K562 (cell line): ENCODE measurements around the gene NUB1. TPM values are rescaled to one million over a fixed set of nuclear protein-coding genes. Genes with fewer than 3 reads are reported as not detected.

ENCODE experiments used
- ATAC-seq: fragments of 200-7000 bp; cut with Tn5 transposase; 3 replicates; pipeline ENCODE4 v1.9.1; 2020; ENCODE audit warnings: moderate library complexity
- BruUV-seq: library from RNA; stranded (reverse); fragments of 400-500 nt; replicated peaks from 2 replicates; lab custom pipeline; 2021; lab: Mats Ljungman, UMichigan
- CTCF ChIA-PET: fragments of 300-600 bp; formaldehyde crosslinking; extraction: SDS; loops from one replicate; lab custom pipeline; 2021; ENCODE audit warnings: low intra/inter-chr PET ratio; lab: Yijun Ruan, JAX
- POLR2A ChIA-PET: fragments of 300-600, 350-650 bp; sonication (Branson Sonifier 250); formaldehyde crosslinking; extraction: SDS; loops from one replicate; lab custom pipeline; 2021; ENCODE audit warnings: antibody characterized with exemption, inconsistent platforms; lab: Yijun Ruan, JAX
- DNase-seq, 4 experiments: peaks; one replicate each; pipeline versions ENCODE4 v3.0.0 to v3.0.0-alpha.2; 2011 to 2018; ENCODE audit warnings: low spot score in 3 of 4, mixed read lengths in 3 of 4; ENCODE audit errors: extremely low read depth in 1 of 4
- FAIRE-seq: peaks from 2 replicates; lab custom pipeline; 2011; peaks lifted over from hg19 to GRCh38; lab: Jason Lieb, UNC
- H2AFZ ChIP-seq: 2 replicates; pipeline ENCODE4 v1.6.0; 2011; ENCODE audit warnings: low read depth, low read length, control low read depth, inconsistent platforms
- H3K27ac ChIP-seq: fragments of 200-600 bp; 3 replicates; pipeline ENCODE4 v1.8.0; 2011; ENCODE audit warnings: low read depth, mild to moderate bottlenecking, control low read depth, inconsistent platforms, low read length, moderate library complexity, mixed read lengths; ENCODE audit errors: extremely low read depth
- H3K27me3 ChIP-seq, 2 experiments: fragments of 300-600 bp in 1 of 2; 2 replicates in 1 of 2; 3 replicates in 1 of 2; pipeline versions ENCODE4 v1.6.0 to v1.8.0; 2011; ENCODE audit warnings: inconsistent platforms in 2 of 2, low read length in 2 of 2, mild to moderate bottlenecking in 1 of 2, mixed read lengths in 1 of 2, moderate library complexity in 1 of 2; ENCODE audit not compliant: control insufficient read depth in 2 of 2, insufficient read depth in 2 of 2
- H3K36me3 ChIP-seq: fragments of 300-600 bp; 3 replicates; pipeline ENCODE4 v1.8.0; 2011; ENCODE audit warnings: mild to moderate bottlenecking, low read length, inconsistent platforms; ENCODE audit not compliant: control insufficient read depth, insufficient read depth
- H3K4me1 ChIP-seq, 2 experiments: fragments of 200-600 bp in 1 of 2; replicated peaks in 1 of 2; 2 replicates in 1 of 2; 3 replicates in 1 of 2; pipeline versions ENCODE4 v1.5.1 to v1.8.0; 2011; ENCODE audit warnings: inconsistent platforms in 2 of 2, low read length in 2 of 2, mild to moderate bottlenecking in 1 of 2, mixed read lengths in 1 of 2, moderate library complexity in 1 of 2; ENCODE audit not compliant: control insufficient read depth in 2 of 2, insufficient read depth in 2 of 2
- H3K4me2 ChIP-seq: 2 replicates; pipeline ENCODE4 v1.6.1; 2011; ENCODE audit warnings: low read length, control low read depth, inconsistent platforms, mixed read lengths; ENCODE audit not compliant: insufficient read depth
- H3K4me3 ChIP-seq: fragments of 200-600 bp; sonication (generic), shearing (Covaris generic); 2 replicates; pipeline ENCODE4 v1.5.1; 2016; ENCODE audit warnings: control low read depth, inconsistent platforms
- H3K79me2 ChIP-seq: fragments of 200-600 bp; 3 replicates; pipeline ENCODE4 v1.8.0; 2011; ENCODE audit warnings: low read length, inconsistent platforms; ENCODE audit not compliant: control insufficient read depth, insufficient read depth
- H3K9ac ChIP-seq, 2 experiments: 2 replicates each; pipeline versions ENCODE4 v1.6.0 to v1.6.1; 2011; ENCODE audit warnings: low read depth in 2 of 2, low read length in 2 of 2, control low read depth in 1 of 2, inconsistent platforms in 1 of 2, mild to moderate bottlenecking in 1 of 2, mixed read lengths in 1 of 2; ENCODE audit not compliant: insufficient read depth in 1 of 2
- H3K9me1 ChIP-seq: one replicate; pipeline ENCODE4 v1.6.0; 2011; ENCODE audit warnings: inconsistent platforms, mild to moderate bottlenecking, low read length, moderate library complexity; ENCODE audit not compliant: control insufficient read depth, insufficient read depth
- H3K9me3 ChIP-seq: replicated peaks from 2 replicates; pipeline ENCODE4 v1.5.1; 2011; ENCODE audit warnings: low read depth, low read length, inconsistent platforms; ENCODE audit not compliant: control insufficient read depth, insufficient read depth
- H4K20me1 ChIP-seq: replicated peaks from 2 replicates; pipeline ENCODE4 v1.6.1; 2011; ENCODE audit warnings: low read length, inconsistent platforms, mixed read lengths; ENCODE audit not compliant: control insufficient read depth, insufficient read depth
- ESRRB ChIP-seq: fragments of 250-450 bp; sonication (Bioruptor Pico); IDR thresholded peaks from 2 replicates; pipeline ENCODE4 v1.5.0; 2020; ENCODE audit warnings: mild to moderate bottlenecking, moderate library complexity, borderline replicate concordance
- POU5F1 ChIP-seq: fragments of 150-350 bp; IDR thresholded peaks from 2 replicates; pipeline ENCODE4 v1.6.1; 2014; ENCODE audit warnings: borderline replicate concordance, low read length, low read depth, mild to moderate bottlenecking; ENCODE audit not compliant: partially characterized antibody
- SRSF7 ChIP-seq: fragments of 200-400 bp; formaldehyde crosslinking; optimal IDR thresholded peaks from 2 replicates; pipeline ENCODE3; 2017; ENCODE audit warnings: mild to moderate bottlenecking, low read depth, low read length
- WGBS: fragments of 100-300 bp; shearing (Covaris generic); methylation state at CpG from one replicate; pipeline ENCODE4 v1.1.6; 2016; ENCODE audit warnings: low coverage, mixed read lengths; ENCODE audit not compliant: insufficient coverage; ENCODE audit errors: missing lambda C conversion rate; 5-methylcytosine and 5-hydroxymethylcytosine counted together
- in situ Hi-C: fragments of 300-500 bp; cut with MboI; formaldehyde crosslinking; loops from 4 replicates; pipeline ENCODE4 v1.15.0; 2018; ENCODE audit warnings: inconsistent platforms, mixed read lengths
- intact Hi-C: fragments of 100-400 bp; cut with micrococcal nuclease; formaldehyde crosslinking; loops from 2 replicates; pipeline ENCODE4 v1.14.2; 2022
- polyA plus RNA-seq, 8 experiments: library from polyadenylated mRNA; depleted of rRNA in 4 of 8; stranded (reverse) in 5 of 8; unstranded in 3 of 8; fragments of >200 nt; fragmentation: Nextera tagmentation in 2 of 8; fragmentation: Illumina TruSeq in 1 of 8; extraction: Ambion mirVana in 2 of 8; extraction: Trizol in 1 of 8; gene quantifications; 2 replicates each; pipeline versions ENCODE4 v1.2.1 to v1.2.3, GENCODE V29; 2011 to 2014; ENCODE audit warnings: inconsistent platforms in 1 of 8, missing spikeins in 1 of 8
- total RNA-seq, 7 experiments: library from RNA; depleted of rRNA in 6 of 7; stranded (reverse); fragments of >200 nt in 6 of 7; fragmentation: Illumina TruSeq in 2 of 7; extraction: Trizol in 2 of 7; gene quantifications; 2 replicates each; pipeline versions ENCODE4 v1.2.1 to v1.2.3, GENCODE V29; 2011 to 2021; ENCODE audit warnings: low replicate concordance in 1 of 7
- TF ChIP-seq, protein P1 (sequence below), 3 experiments: IDR thresholded peaks in 2 of 3; conservative IDR thresholded peaks in 1 of 3; 2 replicates each; pipeline ENCODE4 v1.5.1; 2011 to 2012; ENCODE audit warnings: low read length in 3 of 3, mild to moderate bottlenecking in 3 of 3, control low read depth in 2 of 3, improper control_type of control experiment in 1 of 3, inconsistent platforms in 1 of 3, low read depth in 1 of 3, mixed read lengths in 1 of 3, moderate library complexity in 1 of 3; ENCODE audit not compliant: insufficient read depth in 2 of 3

The NUB1 gene
- total and polyA plus RNA-seq, 9 of the 15 experiments (the other 6 are each of a cell fraction or from before 2014, with no cell fraction given), result 43.2 to 159 (median 85.2) TPM

DNA sequence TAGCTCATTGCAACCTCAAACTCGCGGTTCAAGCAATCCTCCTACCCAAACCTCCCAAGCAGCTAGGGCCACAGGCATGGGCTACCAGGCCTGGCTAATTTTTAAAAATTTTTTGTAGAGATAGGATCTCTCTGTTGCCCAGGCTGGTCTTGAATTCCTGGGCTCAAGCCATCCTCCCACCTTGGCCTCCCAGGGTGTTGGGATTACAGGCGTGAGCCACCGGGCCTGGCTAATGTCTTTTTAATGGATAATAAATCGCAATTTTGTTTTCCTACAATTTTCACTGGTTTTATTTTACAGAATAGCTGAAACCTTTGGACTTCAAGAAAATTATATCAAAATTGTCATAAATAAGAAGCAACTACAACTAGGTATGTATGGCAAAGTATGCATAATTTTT lies 10.9 kb downstream of the NUB1 start:
- 70% methylated on average over 5 of the region's 5 CpGs for WGBS
- Histone ChIP-seq H3K9me1 (no peaks in the 10 kb centered on the region), H3K36me3 (peaks cover 77% of the 10 kb centered on the region), H3K27ac (no peak overlapping the region), H3K79me2 (no peaks in the 10 kb centered on the region), H3K4me2 (no peak overlapping the region), H3K27me3 (no peaks in the 10 kb centered on the region), H3K9me3 (no peaks in the 10 kb centered on the region), H3K9ac (no peak overlapping the region), H3K4me3 (no peak overlapping the region), H2AFZ (no peak overlapping the region), H4K20me1 (0 out of 2 replicates have a peak, but pooled peaks cover 4% of the 10 kb centered on the region), H3K4me1 (peaks cover 4 to 11% of the 10 kb centered on the region in 2 experiments; a peak in 4 of 5 replicates)
- no TSS peak for BruUV-seq
- DNase-seq, result no peak
- ChIA-PET POLR2A (interaction anchor here (0.7 to 1.7 kb wide), 6 partner anchors 10 to 66 kb away, joined by 3 to 7 read pairs (median 4); no protein-coding TSS in a partner anchor), CTCF (interaction anchor here (0.9 kb wide), 1 partner anchor 42 kb away, joined by 3 read pairs; no protein-coding TSS in a partner anchor)
- TF ChIP-seq ESRRB, result no peak
- no peak for TF ChIP-seq SRSF7
- TF ChIP-seq, protein P1, sequence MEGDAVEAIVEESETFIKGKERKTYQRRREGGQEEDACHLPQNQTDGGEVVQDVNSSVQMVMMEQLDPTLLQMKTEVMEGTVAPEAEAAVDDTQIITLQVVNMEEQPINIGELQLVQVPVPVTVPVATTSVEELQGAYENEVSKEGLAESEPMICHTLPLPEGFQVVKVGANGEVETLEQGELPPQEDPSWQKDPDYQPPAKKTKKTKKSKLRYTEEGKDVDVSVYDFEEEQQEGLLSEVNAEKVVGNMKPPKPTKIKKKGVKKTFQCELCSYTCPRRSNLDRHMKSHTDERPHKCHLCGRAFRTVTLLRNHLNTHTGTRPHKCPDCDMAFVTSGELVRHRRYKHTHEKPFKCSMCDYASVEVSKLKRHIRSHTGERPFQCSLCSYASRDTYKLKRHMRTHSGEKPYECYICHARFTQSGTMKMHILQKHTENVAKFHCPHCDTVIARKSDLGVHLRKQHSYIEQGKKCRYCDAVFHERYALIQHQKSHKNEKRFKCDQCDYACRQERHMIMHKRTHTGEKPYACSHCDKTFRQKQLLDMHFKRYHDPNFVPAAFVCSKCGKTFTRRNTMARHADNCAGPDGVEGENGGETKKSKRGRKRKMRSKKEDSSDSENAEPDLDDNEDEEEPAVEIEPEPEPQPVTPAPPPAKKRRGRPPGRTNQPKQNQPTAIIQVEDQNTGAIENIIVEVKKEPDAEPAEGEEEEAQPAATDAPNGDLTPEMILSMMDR (IDR thresholded peaks at IDR 0.05 in 2 of 3, conservative IDR thresholded peaks at IDR 0.05 in 1 of 3; ENCODE audit: insufficient read depth in 2 of 3, low read depth in 1 of 3, low read length in 3 of 3), result no peak
- TF ChIP-seq POU5F1, result no peak
- no peak for ATAC-seq
- FAIRE-seq, result no peak
- in situ Hi-C loops (loop anchor here (10.0 kb wide), 1 partner anchor 1338 kb away; no protein-coding TSS in a partner anchor), intact Hi-C loops (loop anchor here (5.0 kb wide), 1 partner anchor 180 kb away; no protein-coding TSS in a partner anchor)
